GM18867 (cell line): ENCODE results near the gene GBF1.
"Not testable (repeated sequence)": the region's sequence is repeated elsewhere in the genome, so short reads cannot be mapped to it uniquely, and the experiment has no call there.

Experiments
- ATAC-seq: cut with Tn5 transposase; IDR thresholded peaks from one replicate; pipeline ENCODE4 v1.9.1; 2021; ENCODE audit warnings: mild to moderate bottlenecking, moderate library complexity; ENCODE audit not compliant: unreplicated experiment

The GBF1 gene

GRCh38 chr10:102245082-102245931 lies at the start of gene GBF1:
GBF1 (plus strand) TSS chr10:102245532; CDS start chr10:102258939, 13,407 bp downstream.
- peak; percentile 85 for ATAC-seq

GRCh38 chr10:102196893-102197292 lies 48.4 kb upstream of the GBF1 start:
- ATAC-seq = no peak

- ATAC-seq = no peak
Observed at GRCh38 chr10:102198027-102198426, 47.3 kb upstream of the GBF1 start.

GRCh38 chr10:102200751-102201640 lies 44.3 kb upstream of the GBF1 start:
- no peak for ATAC-seq

- ATAC-seq = no peak
Observed at GRCh38 chr10:102202386-102202785, 42.9 kb upstream of the GBF1 start.

- no peak for ATAC-seq
Observed at GRCh38 chr10:102208311-102209035, 36.9 kb upstream of the GBF1 start.

GRCh38 chr10:102211615-102212299 lies 33.6 kb upstream of the GBF1 start:
- ATAC-seq = no peak

- ATAC-seq = not testable (repeated sequence)
Observed at GRCh38 chr10:102213599-102213998, 31.7 kb upstream of the GBF1 start.

- ATAC-seq = no peak
Observed at GRCh38 chr10:102219370-102219769, 26.0 kb upstream of the GBF1 start.

GRCh38 chr10:102220612-102221011 lies 24.7 kb upstream of the GBF1 start:
- ATAC-seq = no peak

GRCh38 chr10:102222797-102223196 lies 22.5 kb upstream of the GBF1 start:
- ATAC-seq = no peak

- ATAC-seq = peak; percentile 95
Observed at GRCh38 chr10:102225646-102226541, 19.4 kb upstream of the GBF1 start, which contains the start of gene ELOVL3. ELOVL3 (plus strand) TSS chr10:102226299; CDS start chr10:102226549, 250 bp downstream.

GRCh38 chr10:102226542-102226870 lies 18.8 kb upstream of the GBF1 start:
- no peak for ATAC-seq

GRCh38 chr10:102227050-102227449 lies 18.3 kb upstream of the GBF1 start:
- ATAC-seq = no peak

GRCh38 chr10:102229810-102230263 lies 15.5 kb upstream of the GBF1 start:
- ATAC-seq = peak; percentile 38

GRCh38 chr10:102230264-102230860 lies 15.0 kb upstream of the GBF1 start:
- ATAC-seq = no peak

GRCh38 chr10:102230861-102231356 lies 14.4 kb upstream of the GBF1 start:
- ATAC-seq = no peak

GRCh38 chr10:102231357-102232318 lies 13.7 kb upstream of the GBF1 start:
- no peak for ATAC-seq
